HG03196 (cell line): ENCODE results near the gene CLTCL1.

ENCODE experiments used
- ATAC-seq: cut with Tn5 transposase; IDR thresholded peaks from one replicate; pipeline ENCODE4 v1.9.1; 2021; ENCODE audit not compliant: unreplicated experiment

CLTCL1 gene

DNA sequence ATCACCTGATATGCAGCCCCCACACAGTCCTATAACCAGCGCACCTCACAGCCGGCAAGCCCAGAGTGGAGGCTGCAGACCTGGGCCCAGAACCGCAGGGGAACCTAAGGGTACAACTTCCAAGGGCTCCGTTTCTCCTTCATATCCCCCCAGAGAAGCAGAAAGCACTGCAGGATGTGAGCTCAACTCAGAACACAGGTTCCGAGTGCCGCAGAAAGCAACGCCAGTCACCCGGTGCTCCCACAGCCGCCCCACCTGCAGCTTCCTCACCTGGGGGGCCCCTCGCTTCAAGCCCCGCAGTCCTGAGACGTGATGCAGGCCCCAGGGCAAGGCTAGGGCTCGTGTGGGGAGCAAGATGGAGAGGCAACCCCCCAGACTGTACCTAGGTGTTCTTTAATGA lies 158.0 kb downstream of the CLTCL1 start:
- ATAC-seq: no peak

DNA sequence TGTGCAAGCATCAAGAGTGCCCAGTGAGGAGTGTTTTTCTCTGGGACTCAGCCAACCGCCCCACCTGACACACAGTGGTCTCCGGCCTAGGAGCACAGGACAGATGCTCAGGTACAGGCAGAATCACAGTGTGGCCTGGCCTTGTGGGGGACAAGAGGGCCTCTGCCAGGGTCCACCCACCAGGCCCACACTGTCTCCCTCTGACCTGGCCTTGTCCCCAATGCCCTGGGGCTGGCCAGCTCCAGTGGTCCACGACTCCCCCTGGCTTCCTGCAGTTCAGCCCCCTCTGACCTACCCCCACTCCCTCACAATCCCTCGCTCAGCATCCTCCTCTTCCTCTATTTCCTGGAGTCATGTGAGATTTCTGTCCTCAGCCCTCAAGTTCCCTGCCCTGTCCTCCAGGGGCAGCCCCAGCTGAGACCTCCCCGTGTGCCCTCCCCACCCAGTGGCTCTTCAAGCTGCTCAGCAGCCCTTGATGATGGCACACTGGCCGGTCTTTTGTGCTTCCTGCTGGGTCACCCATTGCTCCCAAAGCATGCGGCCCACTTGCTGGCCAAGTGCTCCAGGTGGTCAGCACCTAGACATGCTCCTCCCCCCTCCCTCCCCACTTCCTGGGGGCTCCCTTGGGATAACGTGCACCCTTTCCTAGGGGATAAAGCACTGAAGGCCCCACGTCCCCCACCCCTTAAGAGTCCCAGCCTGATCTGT lies 158.7 kb downstream of the CLTCL1 start:
- ATAC-seq: no peak

GRCh38 chr22:19132153-19132552 lies 159.4 kb downstream of the CLTCL1 start:
- ATAC-seq: no peak

- no peak for ATAC-seq
Observed at GRCh38 chr22:19131685-19132015, 159.9 kb downstream of the CLTCL1 start.

DNA sequence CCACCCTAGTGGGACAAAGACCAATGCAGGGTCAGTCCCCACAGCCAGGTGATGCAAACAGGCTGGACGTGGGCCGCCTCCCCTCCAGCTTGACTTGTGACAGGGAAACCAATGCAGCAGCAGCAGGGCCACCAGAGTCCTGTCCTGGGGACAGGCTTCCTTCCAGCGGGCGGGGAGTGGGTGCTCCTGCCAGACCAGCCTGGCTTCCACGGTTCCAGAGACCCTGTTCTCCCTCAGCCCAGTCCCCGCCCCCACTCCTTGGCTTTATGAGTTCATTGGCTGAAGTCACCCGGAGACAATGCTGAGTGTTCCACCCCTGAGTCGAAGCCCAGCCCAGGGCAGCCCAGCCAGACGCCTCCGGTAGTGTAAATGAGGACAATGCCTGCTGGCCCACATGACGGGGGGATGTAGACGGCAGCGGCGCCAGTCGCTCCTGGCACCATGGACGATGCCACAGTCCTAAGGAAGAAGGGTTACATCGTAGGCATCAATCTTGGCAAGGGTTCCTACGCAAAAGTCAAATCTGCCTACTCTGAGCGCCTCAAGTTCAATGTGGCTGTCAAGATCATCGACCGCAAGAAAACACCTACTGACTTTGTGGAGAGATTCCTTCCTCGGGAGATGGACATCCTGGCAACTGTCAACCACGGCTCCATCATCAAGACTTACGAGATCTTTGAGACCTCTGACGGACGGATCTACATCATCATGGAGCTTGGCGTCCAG lies 160.4 kb downstream of the CLTCL1 start, which contains the start of gene TSSK2:
Gene TSSK2 (plus strand): TSS at position 350 of the 726 bp plus-strand sequence. CDS start 92 bp downstream, at position 442.
- ATAC-seq: no peak

GRCh38 chr22:19129871-19130270 lies 161.6 kb downstream of the CLTCL1 start:
- ATAC-seq: no peak
